WTC11 (cell line): ENCODE results near the gene FGF11. TPM values are rescaled to one million over a fixed set of nuclear protein-coding genes. Genes with fewer than 3 reads are reported as not detected.

Experiments
- ATAC-seq: fragments of 200-7000 bp; cut with Tn5 transposase; 2 replicates; pipeline ENCODE4 v1.10.0; 2021; ENCODE audit warnings: mild to moderate bottlenecking, moderate library complexity
- CTCF ChIA-PET: fragments of 300-600 bp; sonication (Branson Sonifier 250); formaldehyde crosslinking; loops from one replicate; lab custom pipeline; 2021; ENCODE audit warnings: antibody characterized with exemption; lab: Charles Lee
- POLR2A ChIA-PET: fragments of 350-600 bp; sonication (Branson Sonifier 250); formaldehyde crosslinking; loops from one replicate; lab custom pipeline; 2021; ENCODE audit warnings: antibody characterized with exemption; lab: Charles Lee
- DNase-seq: peaks from one replicate; pipeline ENCODE4 v3.0.0; 2021; ENCODE audit warnings: low spot score
- H3K27ac Mint-ChIP-seq: 2 replicates; pipeline ENCODE4 v1.8.0; 2021; ENCODE audit warnings: mixed read lengths
- H3K27me3 Mint-ChIP-seq: 2 replicates; pipeline ENCODE4 v1.8.0; 2021; ENCODE audit warnings: low read depth, mild to moderate bottlenecking, moderate library complexity, mixed read lengths
- H3K36me3 Mint-ChIP-seq: 2 replicates; pipeline ENCODE4 v1.8.0; 2021; ENCODE audit warnings: mixed read lengths
- H3K4me1 Mint-ChIP-seq: 2 replicates; pipeline ENCODE4 v1.8.0; 2022; ENCODE audit warnings: mixed read lengths
- H3K4me3 Mint-ChIP-seq: 2 replicates; pipeline ENCODE4 v1.8.0; 2021; ENCODE audit warnings: mild to moderate bottlenecking, moderate library complexity, mixed read lengths
- H3K9me3 Mint-ChIP-seq: 2 replicates; pipeline ENCODE4 v1.8.0; 2021; ENCODE audit warnings: mixed read lengths
- ETV6 ChIP-seq: sonication (generic); formaldehyde crosslinking; IDR thresholded peaks from 2 replicates; pipeline ENCODE4 v1.8.1; 2022; ENCODE audit warnings: mild to moderate bottlenecking, missing genetic modification reagents
- OVOL2 ChIP-seq: fragments of 250-450 bp; sonication (Bioruptor Pico); IDR thresholded peaks from 2 replicates; pipeline ENCODE4 v1.9.0; 2021; ENCODE audit warnings: mild to moderate bottlenecking, borderline replicate concordance
- RELA ChIP-seq: sonication (generic); formaldehyde crosslinking; IDR thresholded peaks from 2 replicates; pipeline ENCODE4 v1.8.1; 2022; ENCODE audit warnings: missing genetic modification reagents, mild to moderate bottlenecking, borderline replicate concordance
- ZNF263 ChIP-seq: sonication (generic); formaldehyde crosslinking; IDR thresholded peaks from 2 replicates; pipeline ENCODE4 v1.8.1; 2022; ENCODE audit warnings: low read depth, mild to moderate bottlenecking, moderate library complexity, missing genetic modification reagents
- ZNF416 ChIP-seq: fragments of 250-450 bp; sonication (Bioruptor Pico); IDR thresholded peaks from 2 replicates; pipeline ENCODE4 v1.9.0; 2021; ENCODE audit warnings: mild to moderate bottlenecking, inconsistent platforms
- ZNF423 ChIP-seq: fragments of 250-450 bp; sonication (Bioruptor Pico); IDR thresholded peaks from 2 replicates; pipeline ENCODE4 v2.1.2; 2022; ENCODE audit warnings: mild to moderate bottlenecking, moderate library complexity
- total RNA-seq: library from RNA; stranded (reverse); gene quantifications from 3 replicates; pipeline ENCODE4 v1.2.3, GENCODE V29; 2021
- TF ChIP-seq, protein P1 (sequence below): sonication (generic); formaldehyde crosslinking; IDR thresholded peaks from 2 replicates; pipeline ENCODE4 v1.8.0; 2023; ENCODE audit warnings: mild to moderate bottlenecking, missing genetic modification reagents
- TF ChIP-seq, protein P2 (sequence below): sonication (generic); formaldehyde crosslinking; IDR thresholded peaks from 2 replicates; pipeline ENCODE4 v1.8.1; 2023; ENCODE audit warnings: mild to moderate bottlenecking, missing genetic modification reagents, borderline replicate concordance
- TF ChIP-seq, protein P3 (sequence below): fragments of 250-450 bp; sonication (Bioruptor Pico); IDR thresholded peaks from 2 replicates; pipeline ENCODE4 v1.9.0; 2021; ENCODE audit warnings: moderate library complexity, mild to moderate bottlenecking, inconsistent platforms, borderline replicate concordance
- TF ChIP-seq, protein P4 (sequence below): fragments of 250-450 bp; sonication (Bioruptor Pico); IDR thresholded peaks from 2 replicates; pipeline ENCODE4 v1.9.0; 2021; ENCODE audit warnings: mild to moderate bottlenecking, borderline replicate concordance
- TF ChIP-seq, protein P5 (sequence below): sonication (generic); formaldehyde crosslinking; IDR thresholded peaks from 2 replicates; pipeline ENCODE4 v1.8.0; 2022; ENCODE audit warnings: mild to moderate bottlenecking, missing genetic modification reagents
- TF ChIP-seq, protein P6 (sequence below): sonication (generic); formaldehyde crosslinking; IDR thresholded peaks from 2 replicates; pipeline ENCODE4 v1.8.0; 2022; ENCODE audit warnings: mild to moderate bottlenecking, missing genetic modification reagents

The FGF11 gene
- total RNA-seq, 1 experiment from 2014 or later: 19.8 TPM

DNA sequence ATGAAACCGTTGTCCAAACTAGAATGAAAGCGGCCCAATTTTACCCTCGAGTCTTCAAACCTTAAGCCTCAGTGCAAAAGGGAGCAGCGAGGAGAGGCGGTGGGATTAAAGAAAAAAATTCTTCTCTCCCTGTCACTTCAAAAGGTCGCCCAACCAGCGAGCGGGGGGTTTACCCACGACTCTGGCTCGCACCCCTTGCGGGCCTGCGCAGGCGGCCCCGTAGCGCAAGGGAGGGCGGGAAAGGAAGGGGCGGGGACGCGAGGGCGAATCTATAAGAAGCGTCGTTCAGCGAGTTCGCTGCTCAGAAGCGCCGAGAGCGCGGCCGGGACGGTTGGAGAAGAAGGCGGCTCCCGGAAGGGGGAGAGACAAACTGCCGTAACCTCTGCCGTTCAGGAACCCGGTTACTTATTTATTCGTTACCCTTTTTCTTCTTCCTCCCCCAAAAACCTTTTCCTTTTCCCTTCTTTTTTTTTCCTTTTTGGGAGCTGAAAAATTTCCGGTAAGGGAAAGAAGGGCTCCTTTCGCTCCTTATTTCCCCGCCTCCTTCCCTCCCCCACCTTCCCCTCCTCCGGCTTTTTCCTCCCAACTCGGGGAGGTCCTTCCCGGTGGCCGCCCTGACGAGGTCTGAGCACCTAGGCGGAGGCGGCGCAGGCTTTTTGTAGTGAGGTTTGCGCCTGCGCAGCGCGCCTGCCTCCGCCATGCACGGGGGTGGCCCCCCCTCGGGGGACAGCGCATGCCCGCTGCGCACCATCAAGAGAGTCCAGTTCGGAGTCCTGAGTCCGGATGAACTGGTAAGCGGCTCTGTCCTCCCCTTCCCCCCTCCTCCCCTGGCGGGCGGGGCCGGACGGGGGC lies 45.0 kb downstream of the FGF11 start, which contains the start of gene POLR2A (continued):
- TF ChIP-seq, protein P1, sequence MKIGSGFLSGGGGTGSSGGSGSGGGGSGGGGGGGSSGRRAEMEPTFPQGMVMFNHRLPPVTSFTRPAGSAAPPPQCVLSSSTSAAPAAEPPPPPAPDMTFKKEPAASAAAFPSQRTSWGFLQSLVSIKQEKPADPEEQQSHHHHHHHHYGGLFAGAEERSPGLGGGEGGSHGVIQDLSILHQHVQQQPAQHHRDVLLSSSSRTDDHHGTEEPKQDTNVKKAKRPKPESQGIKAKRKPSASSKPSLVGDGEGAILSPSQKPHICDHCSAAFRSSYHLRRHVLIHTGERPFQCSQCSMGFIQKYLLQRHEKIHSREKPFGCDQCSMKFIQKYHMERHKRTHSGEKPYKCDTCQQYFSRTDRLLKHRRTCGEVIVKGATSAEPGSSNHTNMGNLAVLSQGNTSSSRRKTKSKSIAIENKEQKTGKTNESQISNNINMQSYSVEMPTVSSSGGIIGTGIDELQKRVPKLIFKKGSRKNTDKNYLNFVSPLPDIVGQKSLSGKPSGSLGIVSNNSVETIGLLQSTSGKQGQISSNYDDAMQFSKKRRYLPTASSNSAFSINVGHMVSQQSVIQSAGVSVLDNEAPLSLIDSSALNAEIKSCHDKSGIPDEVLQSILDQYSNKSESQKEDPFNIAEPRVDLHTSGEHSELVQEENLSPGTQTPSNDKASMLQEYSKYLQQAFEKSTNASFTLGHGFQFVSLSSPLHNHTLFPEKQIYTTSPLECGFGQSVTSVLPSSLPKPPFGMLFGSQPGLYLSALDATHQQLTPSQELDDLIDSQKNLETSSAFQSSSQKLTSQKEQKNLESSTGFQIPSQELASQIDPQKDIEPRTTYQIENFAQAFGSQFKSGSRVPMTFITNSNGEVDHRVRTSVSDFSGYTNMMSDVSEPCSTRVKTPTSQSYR: peak; percentile 79; the same call in 1 of the 2 replicates
- TF ChIP-seq, protein P2, sequence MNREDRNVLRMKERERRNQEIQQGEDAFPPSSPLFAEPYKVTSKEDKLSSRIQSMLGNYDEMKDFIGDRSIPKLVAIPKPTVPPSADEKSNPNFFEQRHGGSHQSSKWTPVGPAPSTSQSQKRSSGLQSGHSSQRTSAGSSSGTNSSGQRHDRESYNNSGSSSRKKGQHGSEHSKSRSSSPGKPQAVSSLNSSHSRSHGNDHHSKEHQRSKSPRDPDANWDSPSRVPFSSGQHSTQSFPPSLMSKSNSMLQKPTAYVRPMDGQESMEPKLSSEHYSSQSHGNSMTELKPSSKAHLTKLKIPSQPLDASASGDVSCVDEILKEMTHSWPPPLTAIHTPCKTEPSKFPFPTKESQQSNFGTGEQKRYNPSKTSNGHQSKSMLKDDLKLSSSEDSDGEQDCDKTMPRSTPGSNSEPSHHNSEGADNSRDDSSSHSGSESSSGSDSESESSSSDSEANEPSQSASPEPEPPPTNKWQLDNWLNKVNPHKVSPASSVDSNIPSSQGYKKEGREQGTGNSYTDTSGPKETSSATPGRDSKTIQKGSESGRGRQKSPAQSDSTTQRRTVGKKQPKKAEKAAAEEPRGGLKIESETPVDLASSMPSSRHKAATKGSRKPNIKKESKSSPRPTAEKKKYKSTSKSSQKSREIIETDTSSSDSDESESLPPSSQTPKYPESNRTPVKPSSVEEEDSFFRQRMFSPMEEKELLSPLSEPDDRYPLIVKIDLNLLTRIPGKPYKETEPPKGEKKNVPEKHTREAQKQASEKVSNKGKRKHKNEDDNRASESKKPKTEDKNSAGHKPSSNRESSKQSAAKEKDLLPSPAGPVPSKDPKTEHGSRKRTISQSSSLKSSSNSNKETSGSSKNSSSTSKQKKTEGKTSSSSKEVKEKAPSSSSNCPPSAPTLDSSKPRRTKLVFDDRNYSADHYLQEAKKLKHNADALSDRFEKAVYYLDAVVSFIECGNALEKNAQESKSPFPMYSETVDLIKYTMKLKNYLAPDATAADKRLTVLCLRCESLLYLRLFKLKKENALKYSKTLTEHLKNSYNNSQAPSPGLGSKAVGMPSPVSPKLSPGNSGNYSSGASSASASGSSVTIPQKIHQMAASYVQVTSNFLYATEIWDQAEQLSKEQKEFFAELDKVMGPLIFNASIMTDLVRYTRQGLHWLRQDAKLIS: peak; percentile 84; the same call in 1 of the 2 replicates
- TF ChIP-seq OVOL2 (CRISPR knock-in tag) (peak; percentile 97), RELA (CRISPR knock-in tag) (no peak), ZNF416 (CRISPR knock-in tag) (peak; percentile 96), ZNF263 (CRISPR knock-in tag) (peak; percentile 34; the same call in 1 of the 2 replicates)
- TF ChIP-seq, protein P3, sequence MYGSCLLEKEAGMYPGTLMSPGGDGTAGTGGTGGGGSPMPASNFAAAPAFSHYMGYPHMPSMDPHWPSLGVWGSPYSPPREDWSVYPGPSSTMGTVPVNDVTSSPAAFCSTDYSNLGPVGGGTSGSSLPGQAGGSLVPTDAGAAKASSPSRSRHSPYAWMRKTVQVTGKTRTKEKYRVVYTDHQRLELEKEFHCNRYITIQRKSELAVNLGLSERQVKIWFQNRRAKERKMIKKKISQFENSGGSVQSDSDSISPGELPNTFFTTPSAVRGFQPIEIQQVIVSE (CRISPR knock-in tag): 0 out of 2 replicates have a peak, but pooled peaks have one; percentile 65
- TF ChIP-seq, protein P4, sequence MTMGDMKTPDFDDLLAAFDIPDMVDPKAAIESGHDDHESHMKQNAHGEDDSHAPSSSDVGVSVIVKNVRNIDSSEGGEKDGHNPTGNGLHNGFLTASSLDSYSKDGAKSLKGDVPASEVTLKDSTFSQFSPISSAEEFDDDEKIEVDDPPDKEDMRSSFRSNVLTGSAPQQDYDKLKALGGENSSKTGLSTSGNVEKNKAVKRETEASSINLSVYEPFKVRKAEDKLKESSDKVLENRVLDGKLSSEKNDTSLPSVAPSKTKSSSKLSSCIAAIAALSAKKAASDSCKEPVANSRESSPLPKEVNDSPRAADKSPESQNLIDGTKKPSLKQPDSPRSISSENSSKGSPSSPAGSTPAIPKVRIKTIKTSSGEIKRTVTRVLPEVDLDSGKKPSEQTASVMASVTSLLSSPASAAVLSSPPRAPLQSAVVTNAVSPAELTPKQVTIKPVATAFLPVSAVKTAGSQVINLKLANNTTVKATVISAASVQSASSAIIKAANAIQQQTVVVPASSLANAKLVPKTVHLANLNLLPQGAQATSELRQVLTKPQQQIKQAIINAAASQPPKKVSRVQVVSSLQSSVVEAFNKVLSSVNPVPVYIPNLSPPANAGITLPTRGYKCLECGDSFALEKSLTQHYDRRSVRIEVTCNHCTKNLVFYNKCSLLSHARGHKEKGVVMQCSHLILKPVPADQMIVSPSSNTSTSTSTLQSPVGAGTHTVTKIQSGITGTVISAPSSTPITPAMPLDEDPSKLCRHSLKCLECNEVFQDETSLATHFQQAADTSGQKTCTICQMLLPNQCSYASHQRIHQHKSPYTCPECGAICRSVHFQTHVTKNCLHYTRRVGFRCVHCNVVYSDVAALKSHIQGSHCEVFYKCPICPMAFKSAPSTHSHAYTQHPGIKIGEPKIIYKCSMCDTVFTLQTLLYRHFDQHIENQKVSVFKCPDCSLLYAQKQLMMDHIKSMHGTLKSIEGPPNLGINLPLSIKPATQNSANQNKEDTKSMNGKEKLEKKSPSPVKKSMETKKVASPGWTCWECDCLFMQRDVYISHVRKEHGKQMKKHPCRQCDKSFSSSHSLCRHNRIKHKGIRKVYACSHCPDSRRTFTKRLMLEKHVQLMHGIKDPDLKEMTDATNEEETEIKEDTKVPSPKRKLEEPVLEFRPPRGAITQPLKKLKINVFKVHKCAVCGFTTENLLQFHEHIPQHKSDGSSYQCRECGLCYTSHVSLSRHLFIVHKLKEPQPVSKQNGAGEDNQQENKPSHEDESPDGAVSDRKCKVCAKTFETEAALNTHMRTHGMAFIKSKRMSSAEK (CRISPR knock-in tag): 0 out of 2 replicates have a peak, but pooled peaks have one; percentile 69

DNA sequence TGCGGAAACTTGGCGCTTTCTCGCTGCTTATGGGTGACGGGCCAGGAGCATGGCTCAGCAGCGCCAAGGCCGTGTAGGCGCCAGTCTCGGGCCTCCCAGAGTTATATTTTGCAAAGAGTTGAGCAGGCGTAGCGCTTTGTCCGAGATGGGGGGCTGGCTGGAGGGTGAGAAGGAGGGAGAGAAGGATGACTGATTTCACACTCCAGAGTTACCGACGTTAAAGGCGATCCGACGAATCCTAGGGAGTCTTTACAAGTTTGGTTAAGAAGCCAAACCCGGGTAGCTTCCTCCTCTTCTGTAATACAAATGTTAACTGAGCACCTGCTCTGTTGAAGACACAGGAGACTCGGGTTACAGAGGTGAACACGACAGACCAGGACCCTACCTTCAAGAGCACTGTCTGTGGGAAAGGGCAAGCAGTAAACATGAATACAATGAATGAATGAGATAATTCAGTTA lies 45.6 kb downstream of the FGF11 start:
- H3K4me3 Mint-ChIP-seq: peak overlapping the region; percentile 90
- peaks cover 7% of the 10 kb centered on the region for H3K36me3 Mint-ChIP-seq
- no peaks in the 10 kb centered on the region for H3K9me3 Mint-ChIP-seq
- peak overlapping the region; percentile 97 for H3K27ac Mint-ChIP-seq
- ChIA-PET CTCF (interaction anchor here (0.7 to 2.4 kb wide), 5 partner anchors 18 to 359 kb away, joined by 3 to 10 read pairs (median 5); partner anchors contain the start of gene TNK1), POLR2A (interaction anchor here (0.6 to 2.2 kb wide), 5 partner anchors 12 to 173 kb away, joined by 3 to 15 read pairs (median 10); partner anchors contain the start of gene MPDU1)
- H3K27me3 Mint-ChIP-seq: no peaks in the 10 kb centered on the region
- peak; percentile 76; the same call in 1 of the 2 replicates for TF ChIP-seq ETV6 (CRISPR knock-in tag)
- TF ChIP-seq, protein P5, sequence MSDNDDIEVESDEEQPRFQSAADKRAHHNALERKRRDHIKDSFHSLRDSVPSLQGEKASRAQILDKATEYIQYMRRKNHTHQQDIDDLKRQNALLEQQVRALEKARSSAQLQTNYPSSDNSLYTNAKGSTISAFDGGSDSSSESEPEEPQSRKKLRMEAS: 0 out of 2 replicates have a peak, but pooled peaks have one; percentile 7
- TF ChIP-seq ZNF423: no peak
- TF ChIP-seq, protein P6, sequence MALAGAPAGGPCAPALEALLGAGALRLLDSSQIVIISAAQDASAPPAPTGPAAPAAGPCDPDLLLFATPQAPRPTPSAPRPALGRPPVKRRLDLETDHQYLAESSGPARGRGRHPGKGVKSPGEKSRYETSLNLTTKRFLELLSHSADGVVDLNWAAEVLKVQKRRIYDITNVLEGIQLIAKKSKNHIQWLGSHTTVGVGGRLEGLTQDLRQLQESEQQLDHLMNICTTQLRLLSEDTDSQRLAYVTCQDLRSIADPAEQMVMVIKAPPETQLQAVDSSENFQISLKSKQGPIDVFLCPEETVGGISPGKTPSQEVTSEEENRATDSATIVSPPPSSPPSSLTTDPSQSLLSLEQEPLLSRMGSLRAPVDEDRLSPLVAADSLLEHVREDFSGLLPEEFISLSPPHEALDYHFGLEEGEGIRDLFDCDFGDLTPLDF (CRISPR knock-in tag): 0 out of 2 replicates have a peak, but pooled peaks have one; percentile 14
- ATAC-seq (peak; percentile 1), DNase-seq (no peak)
- H3K4me1 Mint-ChIP-seq: peaks cover 58% of the 10 kb centered on the region
